Measurements from ENCODE around the gene KRCC1.

DNA sequence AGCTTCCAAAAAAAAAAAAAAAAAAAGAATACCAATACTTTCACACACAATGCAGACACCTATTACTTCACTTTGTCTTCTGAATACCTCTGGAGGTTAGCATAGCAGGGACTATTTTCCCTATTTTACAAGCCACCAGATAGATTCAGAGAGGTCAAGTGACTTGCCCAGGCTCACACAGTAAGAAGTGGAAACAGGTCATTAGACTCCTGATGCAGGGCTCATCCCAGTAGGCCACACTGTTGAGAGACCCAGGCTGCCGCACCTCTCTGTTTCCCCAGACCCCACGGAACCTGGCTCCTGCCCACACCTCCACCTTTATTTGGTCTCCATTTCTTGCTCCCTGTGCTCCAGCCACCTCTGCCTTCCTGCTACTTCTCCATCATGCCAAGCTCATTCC is 31.5 kb upstream of the KRCC1 start:
- TF ChIP-seq POLR2AphosphoS5 (IDR thresholded peaks at IDR 0.05; ENCODE audit: borderline replicate concordance, low read depth, low read length) = no peak
- TF ChIP-seq EZH2 (IDR thresholded peaks at IDR 0.05) = no peak
- TF ChIP-seq FOXP2 (optimal IDR thresholded peaks at IDR 0.05; ENCODE audit: control extremely low read depth, extremely low read length, insufficient read depth) = no peak

Measured in SK-N-MC (cell line).